H9 (cell line): Measurements from ENCODE around the gene CD207. TPM values are rescaled to one million over a fixed set of nuclear protein-coding genes. Genes with fewer than 3 reads are reported as not detected.

Experiments used
- DNase-seq: peaks from one replicate; pipeline ENCODE4 v3.0.0-alpha.2; 2017
- H2AFZ ChIP-seq: one replicate; pipeline ENCODE4 v1.6.1; 2013; ENCODE audit warnings: mild to moderate bottlenecking, low read length, control low read depth, moderate library complexity
- H2AK5ac ChIP-seq: 2 replicates; pipeline ENCODE4 v1.6.1; 2013; ENCODE audit warnings: low read length, control low read depth, mixed read lengths; ENCODE audit not compliant: insufficient read length
- H2BK120ac ChIP-seq: one replicate; pipeline ENCODE4 v1.6.1; 2013; ENCODE audit warnings: low read depth, mild to moderate bottlenecking, low read length, control low read depth, inconsistent platforms; ENCODE audit not compliant: poor library complexity, severe bottlenecking
- H2BK12ac ChIP-seq: 2 replicates; pipeline ENCODE4 v1.6.1; 2013; ENCODE audit warnings: low read length, control low read depth, mixed read lengths, low read depth; ENCODE audit not compliant: insufficient read length
- H2BK15ac ChIP-seq: 2 replicates; pipeline ENCODE4 v1.6.1; 2013; ENCODE audit warnings: low read depth, low read length, control low read depth
- H2BK20ac ChIP-seq: one replicate; pipeline ENCODE4 v1.6.1; 2013; ENCODE audit warnings: low read depth, mild to moderate bottlenecking, low read length, control low read depth, inconsistent platforms; ENCODE audit not compliant: poor library complexity, severe bottlenecking
- H2BK5ac ChIP-seq: 2 replicates; pipeline ENCODE4 v1.6.1; 2013; ENCODE audit warnings: low read length, control low read depth, mixed read lengths; ENCODE audit not compliant: insufficient read length
- H3K14ac ChIP-seq: 2 replicates; pipeline ENCODE4 v1.6.1; 2013; ENCODE audit warnings: low read length, control low read depth; ENCODE audit not compliant: insufficient read depth
- H3K18ac ChIP-seq: 2 replicates; pipeline ENCODE4 v1.6.1; 2013; ENCODE audit warnings: low read depth, mild to moderate bottlenecking, mixed read lengths, low read length, control low read depth; ENCODE audit not compliant: insufficient read length
- H3K23ac ChIP-seq: 2 replicates; pipeline ENCODE4 v1.6.1; 2013; ENCODE audit warnings: low read length, control low read depth, mixed read lengths, low read depth; ENCODE audit not compliant: insufficient read length
- H3K23me2 ChIP-seq: 2 replicates; pipeline ENCODE4 v1.6.1; 2013; ENCODE audit warnings: low read depth, mild to moderate bottlenecking, mixed read lengths, low read length, control low read depth; ENCODE audit not compliant: insufficient read length, poor library complexity, severe bottlenecking
- H3K27ac ChIP-seq: 2 replicates; pipeline ENCODE4 v1.5.1; 2013; ENCODE audit warnings: low read length, control low read depth, mixed read lengths, low read depth; ENCODE audit not compliant: insufficient read length
- H3K27me3 ChIP-seq: 2 replicates; pipeline ENCODE4 v1.6.1; 2013; ENCODE audit warnings: low read length, control low read depth, inconsistent platforms; ENCODE audit not compliant: insufficient read depth
- H3K4ac ChIP-seq: 2 replicates; pipeline ENCODE4 v1.6.1; 2013; ENCODE audit warnings: low read depth, mild to moderate bottlenecking, control low read depth, inconsistent platforms, low read length, moderate library complexity
- H3K4me1 ChIP-seq: 2 replicates; pipeline ENCODE4 v1.6.1; 2013; ENCODE audit warnings: low read length, control low read depth, inconsistent platforms; ENCODE audit not compliant: insufficient read depth
- H3K4me2 ChIP-seq: 2 replicates; pipeline ENCODE4 v1.6.1; 2013; ENCODE audit warnings: low read length, control low read depth, mixed read lengths; ENCODE audit not compliant: insufficient read length, insufficient read depth
- H3K56ac ChIP-seq: 2 replicates; pipeline ENCODE4 v1.6.1; 2013; ENCODE audit warnings: low read depth, mild to moderate bottlenecking, mixed read lengths, low read length, control low read depth; ENCODE audit not compliant: insufficient read length
- H3K79me1 ChIP-seq: 2 replicates; pipeline ENCODE4 v1.6.1; 2013; ENCODE audit warnings: low read depth, mild to moderate bottlenecking, moderate library complexity, low read length, control low read depth, inconsistent platforms; ENCODE audit not compliant: insufficient read depth, poor library complexity, severe bottlenecking
- H3K79me2 ChIP-seq: 2 replicates; pipeline ENCODE4 v1.6.1; 2013; ENCODE audit warnings: low read length, control low read depth, inconsistent platforms; ENCODE audit not compliant: insufficient read depth
- H3K9ac ChIP-seq: 2 replicates; pipeline ENCODE4 v1.6.1; 2013; ENCODE audit warnings: low read length, control low read depth, mixed read lengths; ENCODE audit not compliant: insufficient read length; ENCODE audit errors: extremely low read depth
- H3K9me3 ChIP-seq: one replicate; pipeline ENCODE4 v1.6.1; 2013; ENCODE audit warnings: low read depth, low read length, inconsistent platforms; ENCODE audit not compliant: control insufficient read depth
- H3T11ph ChIP-seq: one replicate; pipeline ENCODE4 v1.6.1; 2013; ENCODE audit warnings: mild to moderate bottlenecking, low read length, control low read depth, inconsistent platforms
- H4K20me1 ChIP-seq: one replicate; pipeline ENCODE4 v1.6.1; 2013; ENCODE audit not compliant: control insufficient read depth, insufficient read length, insufficient read depth
- H4K5ac ChIP-seq: 2 replicates; pipeline ENCODE4 v1.6.1; 2013; ENCODE audit warnings: low read depth, mild to moderate bottlenecking, mixed read lengths, low read length, control low read depth; ENCODE audit not compliant: insufficient read length
- H4K8ac ChIP-seq: replicated peaks from 2 replicates; pipeline ENCODE4 v1.6.1; 2013; ENCODE audit warnings: low read length, control low read depth, mixed read lengths, low read depth; ENCODE audit not compliant: insufficient read length
- H4K91ac ChIP-seq: 2 replicates; pipeline ENCODE4 v1.6.1; 2013; ENCODE audit warnings: low read depth, mild to moderate bottlenecking, moderate library complexity, mixed read lengths, low read length, control low read depth; ENCODE audit not compliant: insufficient read length
- H3K27ac Mint-ChIP-seq, 3 experiments: 2 replicates in 2 of 3; 3 replicates in 1 of 3; pipeline ENCODE4 v1.8.0; 2020 to 2021; ENCODE audit warnings: mixed read lengths in 3 of 3, mild to moderate bottlenecking in 1 of 3, moderate library complexity in 1 of 3
- H3K27me3 Mint-ChIP-seq: 2 replicates; pipeline ENCODE4 v1.8.0; 2021; ENCODE audit warnings: low read depth, mild to moderate bottlenecking, moderate library complexity, mixed read lengths
- H3K36me3 Mint-ChIP-seq, 3 experiments: 2 replicates in 2 of 3; 3 replicates in 1 of 3; pipeline ENCODE4 v1.8.0; 2020 to 2021; ENCODE audit warnings: low read depth in 3 of 3, mixed read lengths in 3 of 3; ENCODE audit not compliant: insufficient read depth in 1 of 3
- H3K4me1 Mint-ChIP-seq, 2 experiments: 2 replicates each; pipeline ENCODE4 v1.8.0; 2020; ENCODE audit warnings: mixed read lengths in 2 of 2
- H3K4me3 Mint-ChIP-seq, 2 experiments: 2 replicates in 1 of 2; 3 replicates in 1 of 2; pipeline ENCODE4 v1.8.0; 2020 to 2021; ENCODE audit warnings: mild to moderate bottlenecking in 2 of 2, mixed read lengths in 2 of 2, moderate library complexity in 1 of 2
- H3K9me3 Mint-ChIP-seq, 2 experiments: 2 replicates in 1 of 2; 3 replicates in 1 of 2; pipeline ENCODE4 v1.8.0; 2020; ENCODE audit warnings: mild to moderate bottlenecking in 2 of 2, mixed read lengths in 2 of 2, moderate library complexity in 1 of 2
- WGBS: extraction: QIAGEN DNeasy Blood & Tissue Kit; methylation state at CpG from one replicate; pipeline ENCODE4 v1.1.7; 2013; ENCODE audit warnings: missing lambda C conversion rate, low lambda C conversion rate, mixed read lengths; ENCODE audit not compliant: insufficient read length; ENCODE audit errors: extremely low coverage; 5-methylcytosine and 5-hydroxymethylcytosine counted together
- total RNA-seq: library from RNA; stranded (reverse); gene quantifications from 2 replicates; pipeline ENCODE4 v1.2.1, GENCODE V29; 2021
- TF ChIP-seq, protein P1 (sequence below): fragments of 200-600 bp; sonication (generic); conservative IDR thresholded peaks from 3 replicates; pipeline ENCODE4 v1.8.0; 2021; ENCODE audit warnings: antibody characterized with exemption, mild to moderate bottlenecking

The CD207 gene
- total RNA-seq, 1 experiment from 2014 or later, result not detected

GRCh38 chr2:70807828-70808118 is 27.8 kb downstream of the CD207 start:
- no peaks in the 10 kb centered on the region for H3K79me2 ChIP-seq
- no peak overlapping the region for H3K4me2 ChIP-seq
- no peak overlapping the region for H4K5ac ChIP-seq
- no peaks in the 10 kb centered on the region for H3K27me3 ChIP-seq
- H3K9ac ChIP-seq, result no peak overlapping the region
- H3K27ac Mint-ChIP-seq, result no peak overlapping the region
- H2BK15ac ChIP-seq, result no peak overlapping the region
- TF ChIP-seq, protein P1, sequence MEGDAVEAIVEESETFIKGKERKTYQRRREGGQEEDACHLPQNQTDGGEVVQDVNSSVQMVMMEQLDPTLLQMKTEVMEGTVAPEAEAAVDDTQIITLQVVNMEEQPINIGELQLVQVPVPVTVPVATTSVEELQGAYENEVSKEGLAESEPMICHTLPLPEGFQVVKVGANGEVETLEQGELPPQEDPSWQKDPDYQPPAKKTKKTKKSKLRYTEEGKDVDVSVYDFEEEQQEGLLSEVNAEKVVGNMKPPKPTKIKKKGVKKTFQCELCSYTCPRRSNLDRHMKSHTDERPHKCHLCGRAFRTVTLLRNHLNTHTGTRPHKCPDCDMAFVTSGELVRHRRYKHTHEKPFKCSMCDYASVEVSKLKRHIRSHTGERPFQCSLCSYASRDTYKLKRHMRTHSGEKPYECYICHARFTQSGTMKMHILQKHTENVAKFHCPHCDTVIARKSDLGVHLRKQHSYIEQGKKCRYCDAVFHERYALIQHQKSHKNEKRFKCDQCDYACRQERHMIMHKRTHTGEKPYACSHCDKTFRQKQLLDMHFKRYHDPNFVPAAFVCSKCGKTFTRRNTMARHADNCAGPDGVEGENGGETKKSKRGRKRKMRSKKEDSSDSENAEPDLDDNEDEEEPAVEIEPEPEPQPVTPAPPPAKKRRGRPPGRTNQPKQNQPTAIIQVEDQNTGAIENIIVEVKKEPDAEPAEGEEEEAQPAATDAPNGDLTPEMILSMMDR, result no peak
- no peak overlapping the region for H2BK20ac ChIP-seq
- H3K36me3 Mint-ChIP-seq, result no peaks in the 10 kb centered on the region
- no peak overlapping the region for H3K18ac ChIP-seq
- H3K23me2 ChIP-seq, result no peaks in the 10 kb centered on the region
- no peak overlapping the region for H3K27ac ChIP-seq
- no peaks in the 10 kb centered on the region for H3K79me1 ChIP-seq
- no peak overlapping the region for H3K4me3 Mint-ChIP-seq
- peaks cover 42% of the 10 kb centered on the region for H3K27me3 Mint-ChIP-seq
- no peak overlapping the region for H2AK5ac ChIP-seq
- H4K8ac ChIP-seq, result no peak overlapping the region
- no peak overlapping the region for H3T11ph ChIP-seq
- no peak overlapping the region for H2BK12ac ChIP-seq
- H2BK5ac ChIP-seq, result no peak overlapping the region
- no peak overlapping the region for H2AFZ ChIP-seq
- H3K9me3 Mint-ChIP-seq, result peaks cover 0 to 3% of the 10 kb centered on the region in 2 experiments; a peak in 3 of 5 replicates
- H3K9me3 ChIP-seq, result no peaks in the 10 kb centered on the region
- H3K56ac ChIP-seq, result no peak overlapping the region
- no peak overlapping the region for H2BK120ac ChIP-seq
- H4K91ac ChIP-seq, result no peak overlapping the region
- H3K4ac ChIP-seq, result no peak overlapping the region
- no peaks in the 10 kb centered on the region for H3K4me1 ChIP-seq
- no peak for DNase-seq
- no peaks in the 10 kb centered on the region for H3K4me1 Mint-ChIP-seq
- WGBS, result no CpG with 5 or more reads among the region's 4 CpGs
- no peak overlapping the region for H3K14ac ChIP-seq
- no peak overlapping the region for H3K23ac ChIP-seq
- no peaks in the 10 kb centered on the region for H4K20me1 ChIP-seq
